ENCODE measurements around the gene SH3GLB2. TPM values are rescaled to one million over a fixed set of nuclear protein-coding genes. Genes with fewer than 3 reads are reported as not detected.

SH3GLB2 gene
- total RNA-seq, 4 donors from 2014 or later: 156 to 218 (median 183) TPM

DNA sequence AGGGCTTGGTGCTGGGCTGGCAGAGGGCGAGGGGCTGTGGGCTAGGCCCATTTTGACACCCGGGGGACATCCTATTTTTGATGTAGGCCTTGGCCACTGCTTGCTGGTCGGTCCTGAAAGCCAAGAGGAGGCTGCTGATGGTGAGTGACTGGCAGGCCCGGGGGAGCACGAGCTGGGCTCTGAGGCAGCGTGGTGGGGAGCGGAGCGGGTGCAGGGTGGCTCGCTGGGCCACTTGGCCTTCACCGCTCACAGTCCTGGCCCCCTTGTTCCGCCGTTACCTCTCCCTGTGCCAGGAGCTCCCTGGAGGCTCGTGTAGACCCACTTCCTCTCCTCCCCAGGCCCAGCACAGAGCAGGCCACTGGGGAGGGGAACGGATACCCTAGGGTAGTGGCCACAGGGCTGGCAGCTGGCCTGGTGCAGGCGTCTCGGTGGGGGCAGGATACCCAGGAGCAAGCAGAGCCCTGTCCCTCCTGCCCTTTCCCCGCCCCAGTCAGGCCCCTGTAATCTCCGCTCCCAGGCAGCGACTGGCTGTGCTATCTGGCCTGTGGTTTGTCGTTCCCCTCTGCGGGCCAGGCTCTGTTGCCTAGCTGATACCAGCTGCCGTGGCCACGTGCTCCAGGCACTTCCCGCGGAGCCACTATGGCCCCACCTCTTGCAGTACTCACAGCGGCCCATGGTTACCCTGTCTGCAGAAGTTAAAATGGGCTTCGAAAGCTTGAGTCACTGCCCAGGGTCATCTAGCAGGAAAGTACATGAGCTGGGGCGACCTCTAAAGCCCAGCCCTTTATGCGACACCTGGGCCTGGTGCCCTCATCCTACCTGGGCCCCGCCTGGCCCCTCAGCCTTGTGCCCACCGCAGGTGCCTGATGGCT lies 41.1 kb upstream of the SH3GLB2 start:
- peak overlapping the region; percentile 65 to 83 (median 76) for H3K27ac ChIP-seq
- DNase-seq: peak; percentile 73 to 93 (median 90)
- H3K36me3 ChIP-seq: peaks cover 0 to 59% (median 0%) of the 10 kb centered on the region in 3 donors
- peaks cover 0 to 38% (median 14%) of the 10 kb centered on the region in 4 donors for H3K4me1 ChIP-seq
- H3K27me3 ChIP-seq: no peaks in the 10 kb centered on the region
- peak overlapping the region in 1 of 4 donors; percentile 2 for H3K4me3 ChIP-seq
- H3K9me3 ChIP-seq: no peaks in the 10 kb centered on the region
- TF ChIP-seq, protein P1, sequence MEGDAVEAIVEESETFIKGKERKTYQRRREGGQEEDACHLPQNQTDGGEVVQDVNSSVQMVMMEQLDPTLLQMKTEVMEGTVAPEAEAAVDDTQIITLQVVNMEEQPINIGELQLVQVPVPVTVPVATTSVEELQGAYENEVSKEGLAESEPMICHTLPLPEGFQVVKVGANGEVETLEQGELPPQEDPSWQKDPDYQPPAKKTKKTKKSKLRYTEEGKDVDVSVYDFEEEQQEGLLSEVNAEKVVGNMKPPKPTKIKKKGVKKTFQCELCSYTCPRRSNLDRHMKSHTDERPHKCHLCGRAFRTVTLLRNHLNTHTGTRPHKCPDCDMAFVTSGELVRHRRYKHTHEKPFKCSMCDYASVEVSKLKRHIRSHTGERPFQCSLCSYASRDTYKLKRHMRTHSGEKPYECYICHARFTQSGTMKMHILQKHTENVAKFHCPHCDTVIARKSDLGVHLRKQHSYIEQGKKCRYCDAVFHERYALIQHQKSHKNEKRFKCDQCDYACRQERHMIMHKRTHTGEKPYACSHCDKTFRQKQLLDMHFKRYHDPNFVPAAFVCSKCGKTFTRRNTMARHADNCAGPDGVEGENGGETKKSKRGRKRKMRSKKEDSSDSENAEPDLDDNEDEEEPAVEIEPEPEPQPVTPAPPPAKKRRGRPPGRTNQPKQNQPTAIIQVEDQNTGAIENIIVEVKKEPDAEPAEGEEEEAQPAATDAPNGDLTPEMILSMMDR (IDR thresholded peaks at IDR 0.05): peak in 2 of 6 experiments; percentile 18 to 22
- TF ChIP-seq POLR2A (IDR thresholded peaks at IDR 0.05): no peak

DNA sequence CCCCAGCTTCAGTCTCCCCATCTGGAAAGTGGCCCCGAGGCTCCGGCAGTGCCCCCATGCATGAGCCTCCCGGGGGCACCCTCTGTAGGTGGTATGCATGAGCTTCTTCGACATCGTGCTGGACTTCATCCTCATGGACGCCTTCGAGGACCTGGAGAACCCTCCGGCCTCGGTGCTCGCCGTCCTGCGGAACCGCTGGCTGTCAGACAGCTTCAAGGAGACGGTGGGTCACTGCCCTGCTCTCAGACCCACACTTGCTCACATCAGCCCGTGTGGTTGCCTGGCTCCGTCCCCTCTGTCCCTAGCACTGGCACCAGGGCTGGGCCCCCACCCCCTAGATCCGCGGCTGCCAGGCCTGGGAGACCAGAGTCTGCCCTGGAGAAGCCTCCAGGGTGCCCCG lies 40.0 kb upstream of the SH3GLB2 start:
- peaks cover 0 to 38% (median 14%) of the 10 kb centered on the region in 4 donors for H3K4me1 ChIP-seq
- DNase-seq: no peak
- H3K36me3 ChIP-seq: peaks cover 0 to 70% (median 0%) of the 10 kb centered on the region in 3 donors
- TF ChIP-seq POLR2A (IDR thresholded peaks at IDR 0.05): no peak
- TF ChIP-seq, protein P1 (IDR thresholded peaks at IDR 0.05): no peak
- peak overlapping the region in 2 of 4 donors; percentile 65 to 83 for H3K27ac ChIP-seq
- H3K4me3 ChIP-seq: no peak overlapping the region
- no peaks in the 10 kb centered on the region for H3K9me3 ChIP-seq
- no peaks in the 10 kb centered on the region for H3K27me3 ChIP-seq

DNA sequence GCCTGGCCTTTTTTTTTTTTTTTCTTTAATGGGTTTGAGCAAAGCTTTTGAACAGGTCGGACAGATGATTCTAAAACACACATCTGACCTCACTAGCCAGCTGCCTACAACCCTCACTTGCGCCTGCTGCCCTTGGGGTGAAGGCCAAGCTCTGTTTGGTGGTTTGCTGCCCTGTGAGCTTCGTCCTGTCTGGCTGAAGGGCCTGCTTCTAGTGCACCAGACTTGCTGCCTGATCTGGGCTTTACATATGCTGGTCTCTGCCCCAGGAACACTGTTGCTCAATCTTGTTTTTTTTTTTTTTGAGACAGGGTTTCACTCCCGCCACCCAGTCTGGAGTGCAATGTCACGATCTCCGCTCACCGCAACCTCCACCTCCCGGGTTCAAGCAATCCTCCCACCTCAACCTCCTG lies 36.4 kb upstream of the SH3GLB2 start:
- no peak overlapping the region for H3K4me3 ChIP-seq
- peaks cover 0 to 20% (median 8%) of the 10 kb centered on the region in 4 donors for H3K4me1 ChIP-seq
- no peak overlapping the region for H3K27ac ChIP-seq
- DNase-seq: no peak
- TF ChIP-seq, protein P1 (IDR thresholded peaks at IDR 0.05): no peak
- no peak for TF ChIP-seq POLR2A (IDR thresholded peaks at IDR 0.05)
- no peaks in the 10 kb centered on the region for H3K27me3 ChIP-seq
- no peaks in the 10 kb centered on the region for H3K9me3 ChIP-seq
- H3K36me3 ChIP-seq: peaks cover 0 to 92% (median 0%) of the 10 kb centered on the region in 3 donors

DNA sequence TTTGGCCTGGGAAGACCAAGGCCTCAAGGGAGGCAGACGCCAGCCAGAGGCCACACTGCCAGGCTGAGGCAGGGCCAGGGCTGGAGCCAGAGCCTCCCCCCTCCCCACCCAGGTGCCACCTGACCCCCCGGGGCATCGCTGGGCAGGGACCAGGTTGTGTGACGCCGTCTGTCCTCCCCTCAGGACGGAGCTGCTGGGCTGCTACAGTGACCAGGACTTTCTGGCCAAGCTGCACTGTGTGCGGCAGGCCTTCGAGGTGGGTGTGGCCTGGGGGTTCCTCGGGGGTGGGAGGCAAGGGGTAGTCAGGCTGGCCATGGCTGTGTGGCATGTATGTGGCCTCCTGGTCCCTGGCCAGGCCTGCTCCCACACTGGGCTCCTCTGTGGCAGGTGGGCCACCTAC lies 34.9 kb upstream of the SH3GLB2 start:
- Histone ChIP-seq H3K9me3 (no peaks in the 10 kb centered on the region), H3K27ac (no peak overlapping the region), H3K4me1 (peaks cover 0 to 6% (median 0%) of the 10 kb centered on the region in 4 donors), H3K27me3 (no peaks in the 10 kb centered on the region), H3K4me3 (no peak overlapping the region), H3K36me3 (peaks cover 0 to 88% (median 0%) of the 10 kb centered on the region in 3 donors)
- DNase-seq: no peak
- TF ChIP-seq, protein P1 (IDR thresholded peaks at IDR 0.05): no peak
- no peak for TF ChIP-seq POLR2A (IDR thresholded peaks at IDR 0.05)

DNA sequence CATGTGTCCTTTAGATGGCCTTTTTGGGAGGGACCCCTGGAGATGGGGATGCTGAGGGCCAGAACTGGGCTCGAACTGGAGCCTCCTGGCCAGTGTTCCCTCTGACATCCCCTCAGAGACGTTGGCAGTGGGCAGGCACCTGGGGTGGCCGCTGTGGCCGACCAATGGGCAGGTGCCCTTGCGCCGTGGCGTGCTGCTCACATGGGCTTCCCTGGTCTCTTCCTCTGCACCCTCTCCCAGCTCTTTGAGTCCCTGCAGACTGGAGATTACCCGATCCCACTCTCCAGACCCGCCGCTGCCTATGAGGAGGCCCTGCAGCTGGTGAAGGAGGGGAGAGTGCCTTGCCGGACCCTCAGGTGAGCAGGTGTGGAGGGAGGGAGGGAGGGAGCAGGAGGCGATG lies 32.9 kb upstream of the SH3GLB2 start:
- peaks cover 0 to 93% (median 0%) of the 10 kb centered on the region in 3 donors for H3K36me3 ChIP-seq
- H3K27me3 ChIP-seq: no peaks in the 10 kb centered on the region
- DNase-seq: no peak
- H3K9me3 ChIP-seq: no peaks in the 10 kb centered on the region
- H3K4me1 ChIP-seq: no peaks in the 10 kb centered on the region
- no peak overlapping the region for H3K27ac ChIP-seq
- TF ChIP-seq, protein P1 (IDR thresholded peaks at IDR 0.05): no peak
- no peak for TF ChIP-seq POLR2A (IDR thresholded peaks at IDR 0.05)
- H3K4me3 ChIP-seq: no peak overlapping the region
